K562 (cell line): ENCODE measurements around the gene ANAPC13. TPM values are rescaled to one million over a fixed set of nuclear protein-coding genes. Genes with fewer than 3 reads are reported as not detected.

ENCODE experiments used
- EHMT2 ChIP-seq: fragments of 450-650 bp; IDR thresholded peaks from 2 replicates; pipeline ENCODE4 v1.6.1; 2018; ENCODE audit warnings: antibody characterized with exemption
- FIP1L1 ChIP-seq: fragments of 200-400 bp; formaldehyde crosslinking; IDR thresholded peaks from 2 replicates; pipeline ENCODE4 v1.6.1; 2018; ENCODE audit warnings: mild to moderate bottlenecking, low read depth, low read length; ENCODE audit not compliant: poor library complexity, severe bottlenecking
- HSF4 ChIP-seq: fragments of 250-450 bp; sonication (Bioruptor Pico); IDR thresholded peaks from 2 replicates; pipeline ENCODE4 v2.1.2; 2022; ENCODE audit warnings: mild to moderate bottlenecking, moderate library complexity, borderline replicate concordance
- ID3 ChIP-seq, 2 experiments: fragments of 250-450 bp in 1 of 2; fragments of 450-650 bp in 1 of 2; sonication (Bioruptor Pico) in 1 of 2; IDR thresholded peaks; 2 replicates each; pipeline versions ENCODE4 v1.6.1 to v1.8.0; 2016 to 2021; ENCODE audit warnings: mild to moderate bottlenecking in 2 of 2, moderate library complexity in 2 of 2, missing compliant biosample characterization in 1 of 2, missing genetic modification characterization in 1 of 2
- MIER1 ChIP-seq: fragments of 450-650 bp; IDR thresholded peaks from 2 replicates; pipeline ENCODE4 v1.6.1; 2016; ENCODE audit warnings: antibody characterized with exemption, mild to moderate bottlenecking, low read depth
- MTF1 ChIP-seq: fragments of 250-450 bp; sonication (Bioruptor Pico); IDR thresholded peaks from 2 replicates; pipeline ENCODE4 v1.9.0; 2021; ENCODE audit warnings: moderate library complexity, mild to moderate bottlenecking, inconsistent platforms, borderline replicate concordance
- NR3C1 ChIP-seq: sonication (generic); formaldehyde crosslinking; IDR thresholded peaks from 2 replicates; pipeline ENCODE4 v1.8.1; 2022; ENCODE audit warnings: missing genetic modification reagents
- SNAPC5 ChIP-seq: fragments of 250-450 bp; sonication (Bioruptor Pico); IDR thresholded peaks from 2 replicates; pipeline ENCODE4 v1.8.0; 2021; ENCODE audit warnings: moderate library complexity, mild to moderate bottlenecking, inconsistent platforms
- SREBF2 ChIP-seq: sonication (generic); formaldehyde crosslinking; IDR thresholded peaks from 2 replicates; pipeline ENCODE4 v1.4.0; 2020; ENCODE audit warnings: mild to moderate bottlenecking, missing genetic modification reagents
- TCFL5 ChIP-seq: fragments of 250-450 bp; sonication (Bioruptor Pico); conservative IDR thresholded peaks from 2 replicates; pipeline ENCODE4 v1.6.1; 2021; ENCODE audit warnings: mild to moderate bottlenecking, moderate library complexity, matching md5 sums
- ZBTB7A ChIP-seq: IDR thresholded peaks from 2 replicates; pipeline ENCODE4 v1.6.1; 2011; ENCODE audit warnings: low read depth, mild to moderate bottlenecking, low read length, moderate library complexity, borderline replicate concordance; ENCODE audit not compliant: control insufficient read depth
- ZMIZ1 ChIP-seq, 2 experiments: fragments of 150-350 bp in 1 of 2; IDR thresholded peaks; 2 replicates each; pipeline ENCODE4 v1.6.1; 2012 to 2016; ENCODE audit warnings: low read depth in 2 of 2, low read length in 2 of 2, mild to moderate bottlenecking in 1 of 2, moderate library complexity in 1 of 2
- ZNF146 ChIP-seq: IDR thresholded peaks from one replicate; pipeline ENCODE4 v1.6.1; 2018; ENCODE audit warnings: missing compliant biosample characterization; ENCODE audit not compliant: unreplicated experiment
- ZNF3 ChIP-seq: fragments of 250-450 bp; sonication (Bioruptor Pico); IDR thresholded peaks from 2 replicates; pipeline ENCODE4 v1.5.0; 2021; ENCODE audit warnings: mild to moderate bottlenecking, moderate library complexity
- ZNF398 ChIP-seq: fragments of 250-450 bp; sonication (Bioruptor Pico); IDR thresholded peaks from 2 replicates; pipeline ENCODE4 v1.8.0; 2021; ENCODE audit warnings: moderate library complexity, mild to moderate bottlenecking, inconsistent platforms
- ZNF639 ChIP-seq, 2 experiments: fragments of 200-800 bp in 1 of 2; sonication (Bioruptor generic) in 1 of 2; sonication (generic) in 1 of 2; formaldehyde crosslinking in 1 of 2; IDR thresholded peaks in 1 of 2; conservative IDR thresholded peaks in 1 of 2; 2 replicates each; pipeline versions ENCODE4 v1.5.0 to v1.6.1; 2016 to 2020; ENCODE audit warnings: missing compliant biosample characterization in 1 of 2, missing genetic modification characterization in 1 of 2, missing genetic modification reagents in 1 of 2
- ZNF644 ChIP-seq: fragments of 200-800 bp; sonication (Bioruptor generic); IDR thresholded peaks from 2 replicates; pipeline ENCODE4 v1.6.1; 2016; ENCODE audit warnings: low read depth, missing genetic modification characterization, missing compliant biosample characterization
- ZNF695 ChIP-seq: fragments of 450-650 bp; formaldehyde crosslinking; IDR thresholded peaks from 2 replicates; pipeline ENCODE4 v1.4.0; 2020; ENCODE audit warnings: mild to moderate bottlenecking, moderate library complexity
- ZNF79 ChIP-seq: fragments of 250-450 bp; sonication (Bioruptor Pico); IDR thresholded peaks from 2 replicates; pipeline ENCODE4 v1.4.0; 2020; ENCODE audit warnings: low read depth, mild to moderate bottlenecking, moderate library complexity
- polyA plus RNA-seq, 8 experiments: library from polyadenylated mRNA; depleted of rRNA in 4 of 8; stranded (reverse) in 5 of 8; unstranded in 3 of 8; fragments of >200 nt; fragmentation: Nextera tagmentation in 2 of 8; fragmentation: Illumina TruSeq in 1 of 8; extraction: Ambion mirVana in 2 of 8; extraction: Trizol in 1 of 8; gene quantifications; 2 replicates each; pipeline versions ENCODE4 v1.2.1 to v1.2.3, GENCODE V29; 2011 to 2014; ENCODE audit warnings: inconsistent platforms in 1 of 8, missing spikeins in 1 of 8
- total RNA-seq, 7 experiments: library from RNA; depleted of rRNA in 6 of 7; stranded (reverse); fragments of >200 nt in 6 of 7; fragmentation: Illumina TruSeq in 2 of 7; extraction: Trizol in 2 of 7; gene quantifications; 2 replicates each; pipeline versions ENCODE4 v1.2.1 to v1.2.3, GENCODE V29; 2011 to 2021; ENCODE audit warnings: low replicate concordance in 1 of 7

The ANAPC13 gene
- total and polyA plus RNA-seq, 9 of the 15 experiments (the other 6 are each of a cell fraction or from before 2014, with no cell fraction given), result 48.5 to 238 (median 68.5) TPM

- TF ChIP-seq ZNF644 (tag) (peak; percentile 97), SREBF2 (CRISPR knock-in tag) (no peak), ZNF695 (CRISPR knock-in tag) (0 out of 2 replicates have a peak, but pooled peaks have one; percentile 9), ZNF146 (no peak), ZNF3 (no peak), ZNF639 (CRISPR knock-in tag; conservative IDR thresholded peaks at IDR 0.05 in 1 of 2, IDR thresholded peaks at IDR 0.05 in 1 of 2) (peak in 1 of 2 experiments; percentile 90; a peak in 2 of 4 replicates), MIER1 (no peak), SNAPC5 (CRISPR knock-in tag) (no peak), ZNF79 (CRISPR knock-in tag) (peak; percentile 74), ZNF398 (CRISPR knock-in tag) (peak; percentile 58; the same call in 1 of the 2 replicates), EHMT2 (no peak), TCFL5 (CRISPR knock-in tag) (peak; percentile 87), ZMIZ1 (IDR thresholded peaks at IDR 0.05; ENCODE audit: low read depth in 2 of 2, low read length in 2 of 2) (peak in 1 of 2 experiments; percentile 77; a peak in 2 of 4 replicates), MTF1 (CRISPR knock-in tag) (peak; percentile 73; the same call in 1 of the 2 replicates), ID3 (CRISPR knock-in tag; IDR thresholded peaks at IDR 0.05) (0 out of 2 replicates have a peak, but pooled peaks have one; percentile 57), ID3 (tag; IDR thresholded peaks at IDR 0.05) (peak; percentile 96), HSF4 (CRISPR knock-in tag) (peak; percentile 95), ZBTB7A (no peak), NR3C1 (CRISPR knock-in tag) (no peak), FIP1L1 (no peak)
Measured at GRCh38 chr3:134496471-134497071, 10.8 kb upstream of the ANAPC13 start (continued).
